ENCODE results near the gene SDR42E1.
"Not testable (repeated sequence)": the region's sequence is repeated elsewhere in the genome, so short reads cannot be mapped to it uniquely, and the experiment has no call there.

- TF ChIP-seq POLR2A, POLR2AphosphoS5 (IDR thresholded peaks at IDR 0.05; ENCODE audit: low read depth, low read length): not testable (repeated sequence)
These were observed 33.8 kb downstream of the SDR42E1 start for GRCh38 chr16:81977335-81977942.

All from GM12892 (cell line).